IMR-90 (cell line): ENCODE measurements around the gene PARD6G. TPM values are rescaled to one million over a fixed set of nuclear protein-coding genes. Genes with fewer than 3 reads are reported as not detected.
"Not testable (repeated sequence)": the region's sequence is repeated elsewhere in the genome, so short reads cannot be mapped to it uniquely, and the experiment has no call there.

Experiments
- ATAC-seq: fragments of 200-7000 bp; cut with Tn5 transposase; 2 replicates; pipeline ENCODE4 v1.9.1; 2020; ENCODE audit warnings: low read depth, mild to moderate bottlenecking, moderate library complexity
- BruUV-seq: library from RNA; stranded (reverse); fragments of 400-500 nt; replicated peaks from 2 replicates; lab custom pipeline; 2021; lab: Mats Ljungman, UMichigan
- CTCF ChIA-PET: fragments of 300-600 bp; formaldehyde crosslinking; extraction: SDS; loops from one replicate; lab custom pipeline; 2021; ENCODE audit warnings: antibody characterized with exemption; lab: Yijun Ruan, JAX
- POLR2A ChIA-PET: fragments of 300-600 bp; sonication (Branson Sonifier 250); formaldehyde crosslinking; loops from one replicate; lab custom pipeline; 2022; ENCODE audit warnings: antibody characterized with exemption; ENCODE audit not compliant: unreplicated experiment; lab: Charles Lee
- DNase-seq: peaks from one replicate; pipeline ENCODE4 v3.0.0; 2013
- H2AFZ ChIP-seq: replicated peaks from 2 replicates; pipeline ENCODE3; 2013; ENCODE audit warnings: low read length, mild to moderate bottlenecking; ENCODE audit not compliant: poor library complexity
- H2AK5ac ChIP-seq: 2 replicates; pipeline ENCODE4 v1.6.1; 2013; ENCODE audit warnings: low read depth, low read length, inconsistent platforms
- H2AK9ac ChIP-seq: replicated peaks from 2 replicates; pipeline ENCODE3; 2013; ENCODE audit warnings: mild to moderate bottlenecking, low read depth, low read length, moderate library complexity; ENCODE audit not compliant: poor library complexity
- H2BK120ac ChIP-seq: 2 replicates; pipeline ENCODE4 v1.6.1; 2013; ENCODE audit warnings: low read depth, low read length, inconsistent platforms
- H2BK15ac ChIP-seq: 3 replicates; pipeline ENCODE4 v1.6.1; 2013; ENCODE audit warnings: low read depth, low read length, inconsistent platforms
- H2BK20ac ChIP-seq: 2 replicates; pipeline ENCODE4 v1.6.1; 2013; ENCODE audit warnings: low read depth, mild to moderate bottlenecking, inconsistent platforms, low read length, moderate library complexity
- H2BK5ac ChIP-seq: 2 replicates; pipeline ENCODE4 v1.6.1; 2013; ENCODE audit warnings: mild to moderate bottlenecking, low read depth, low read length, inconsistent platforms; ENCODE audit not compliant: poor library complexity, severe bottlenecking
- H3K14ac ChIP-seq: replicated peaks from 2 replicates; pipeline ENCODE4 v1.6.1; 2013; ENCODE audit warnings: low read depth, low read length, inconsistent platforms
- H3K18ac ChIP-seq: 2 replicates; pipeline ENCODE4 v1.6.1; 2013; ENCODE audit warnings: low read depth, low read length, control low read depth
- H3K23ac ChIP-seq: 2 replicates; pipeline ENCODE4 v1.6.1; 2013; ENCODE audit warnings: low read depth, low read length, inconsistent platforms
- H3K27ac ChIP-seq: 2 replicates; pipeline ENCODE4 v1.5.1; 2013; ENCODE audit warnings: mild to moderate bottlenecking, control low read depth, low read length; ENCODE audit not compliant: insufficient read depth
- H3K27me3 ChIP-seq: 2 replicates; pipeline ENCODE4 v1.6.1; 2013; ENCODE audit warnings: low read length; ENCODE audit not compliant: control insufficient read depth, insufficient read depth
- H3K36me3 ChIP-seq: 2 replicates; pipeline ENCODE4 v1.6.1; 2013; ENCODE audit warnings: low read length, mixed read lengths; ENCODE audit not compliant: control insufficient read depth, insufficient read depth
- H3K4ac ChIP-seq: 2 replicates; pipeline ENCODE4 v1.6.1; 2013; ENCODE audit warnings: low read depth, low read length, inconsistent platforms
- H3K4me1 ChIP-seq: 2 replicates; pipeline ENCODE4 v1.6.1; 2013; ENCODE audit warnings: low read length, mixed read lengths; ENCODE audit not compliant: control insufficient read depth, insufficient read depth
- H3K4me2 ChIP-seq: 2 replicates; pipeline ENCODE4 v1.6.1; 2013; ENCODE audit warnings: low read depth, mild to moderate bottlenecking, control low read depth, low read length, moderate library complexity
- H3K4me3 ChIP-seq: 2 replicates; pipeline ENCODE4 v1.5.1; 2013; ENCODE audit warnings: low read depth, mild to moderate bottlenecking, control low read depth, low read length, moderate library complexity; ENCODE audit not compliant: insufficient read depth
- H3K56ac ChIP-seq: 2 replicates; pipeline ENCODE4 v1.6.1; 2013; ENCODE audit warnings: low read length, inconsistent platforms; ENCODE audit not compliant: insufficient read depth; ENCODE audit errors: extremely low read depth
- H3K79me1 ChIP-seq, 2 experiments: 2 replicates each; pipeline ENCODE4 v1.6.1; 2013; ENCODE audit warnings: low read length in 2 of 2, inconsistent platforms in 1 of 2, low read depth in 1 of 2
- H3K9ac ChIP-seq: 2 replicates; pipeline ENCODE4 v1.6.1; 2013; ENCODE audit warnings: low read depth, low read length, control low read depth
- H3K9me1 ChIP-seq: 2 replicates; pipeline ENCODE4 v1.6.1; 2013; ENCODE audit warnings: low read length, inconsistent platforms; ENCODE audit not compliant: insufficient read depth
- H3K9me3 ChIP-seq: 2 replicates; pipeline ENCODE4 v1.6.1; 2013; ENCODE audit warnings: low read length; ENCODE audit not compliant: control insufficient read depth, insufficient read depth
- H4K20me1 ChIP-seq: 2 replicates; pipeline ENCODE4 v1.6.1; 2013; ENCODE audit warnings: low read length, inconsistent platforms; ENCODE audit not compliant: insufficient read depth
- H4K5ac ChIP-seq: 2 replicates; pipeline ENCODE4 v1.6.1; 2013; ENCODE audit warnings: mild to moderate bottlenecking, low read depth, low read length, control low read depth
- H4K8ac ChIP-seq, 2 experiments: 2 replicates each; pipeline ENCODE4 v1.6.1; 2013; ENCODE audit warnings: low read depth in 2 of 2, low read length in 2 of 2, control low read depth in 1 of 2, inconsistent platforms in 1 of 2
- H4K91ac ChIP-seq: 2 replicates; pipeline ENCODE4 v1.6.1; 2013; ENCODE audit warnings: low read depth, low read length, inconsistent platforms; ENCODE audit not compliant: insufficient read depth
- RAD21 ChIP-seq: IDR thresholded peaks from 2 replicates; pipeline ENCODE4 v1.6.1; 2012; ENCODE audit warnings: low read length, improper control_type of control experiment
- RFX5 ChIP-seq: IDR thresholded peaks from 2 replicates; pipeline ENCODE4 v1.8.0; 2012; ENCODE audit warnings: low read depth, mild to moderate bottlenecking, low read length, moderate library complexity
- WGBS, 2 experiments: methylation state at CpG; one replicate each; pipeline versions ENCODE4 v1.1.5 to v1.1.7; 2013; ENCODE audit warnings: missing lambda C conversion rate in 2 of 2; ENCODE audit not compliant: insufficient read length in 1 of 2; ENCODE audit errors: extremely low coverage in 2 of 2; 5-methylcytosine and 5-hydroxymethylcytosine counted together
- dilution Hi-C: fragments of 300-500 bp; cut with HindIII; formaldehyde crosslinking; loops from one replicate; pipeline ENCODE4 v1.14.3; 2018; ENCODE audit warnings: low sequenced_read_pairs; ENCODE audit not compliant: unreplicated experiment
- in situ Hi-C: fragments of 300-500 bp; cut with MboI; formaldehyde crosslinking; loops from 3 replicates; pipeline ENCODE4 v1.14.3; 2019; ENCODE audit warnings: low sequenced_read_pairs, inconsistent platforms, mixed read lengths
- intact Hi-C: fragments of 100-400 bp; cut with micrococcal nuclease; formaldehyde crosslinking; loops from 2 replicates; pipeline ENCODE4 v1.10.0; 2022
- polyA plus RNA-seq, 3 experiments: library from polyadenylated mRNA; depleted of rRNA; stranded (reverse); fragments of >200 nt; gene quantifications; 2 replicates each; pipeline ENCODE4 v1.2.3, GENCODE V29; 2012; ENCODE audit warnings: low replicate concordance in 1 of 3
- total RNA-seq: library from RNA; depleted of rRNA; stranded (reverse); fragments of >200 nt; gene quantifications from 2 replicates; pipeline ENCODE4 v1.2.3, GENCODE V29; 2012

The PARD6G gene
- total and polyA plus RNA-seq, 2 of the 4 experiments (the other 2 are of a cell fraction) = 2.5 to 4.6 TPM

- Histone ChIP-seq H2AK5ac (no peak overlapping the region), H3K36me3 (no peaks in the 10 kb centered on the region), H2BK5ac (no peak overlapping the region), H4K91ac (no peak overlapping the region), H4K20me1 (no peaks in the 10 kb centered on the region; the same call in none of the 2 replicates), H2AFZ (no peak overlapping the region), H3K79me1 (peaks cover 0 to 6% of the 10 kb centered on the region in 2 experiments; a peak in 1 of 4 replicates), H4K5ac (no peak overlapping the region), H2BK15ac (no peak overlapping the region), H3K27ac (no peak overlapping the region), H3K56ac (no peak overlapping the region), H3K9me1 (peaks cover 18% of the 10 kb centered on the region), H3K14ac (no peak overlapping the region), H3K4me1 (peaks cover 2% of the 10 kb centered on the region; the same call in 1 of the 2 replicates), H3K4me3 (no peak overlapping the region), H2BK120ac (no peak overlapping the region), H4K8ac (no peak overlapping the region), H3K9me3 (peaks cover 8% of the 10 kb centered on the region), H3K27me3 (no peaks in the 10 kb centered on the region), H3K4ac (no peak overlapping the region), H3K23ac (no peak overlapping the region), H3K18ac (no peak overlapping the region), H2BK20ac (no peak overlapping the region), H2AK9ac (no peak overlapping the region), H3K9ac (no peak overlapping the region), H3K4me2 (no peak overlapping the region)
- ATAC-seq = no peak
- no TSS peak for BruUV-seq
- intact Hi-C loops (no loop called here), dilution Hi-C loops (no loop called here), in situ Hi-C loops (no loop called here)
- WGBS, 2 experiments = 84% methylated on average over 5 of the region's 10 CpGs; no CpG with 5 or more reads in 1 of the 2 experiments
- TF ChIP-seq RAD21 = no peak
- no peak for TF ChIP-seq RFX5
- CTCF ChIA-PET = interaction anchor here (1.4 kb wide), 1 partner anchor 9 kb away, joined by 4 read pairs; no protein-coding TSS in a partner anchor
- no peak for DNase-seq
- POLR2A ChIA-PET = no interaction called here
Measured at GRCh38 chr18:80166240-80166639, 81.1 kb downstream of the PARD6G start.

GRCh38 chr18:80164727-80165355 lies 82.5 kb downstream of the PARD6G start:
- H3K4me1 ChIP-seq, POLR2A ChIA-PET, ATAC-seq, intact Hi-C loops, H3K4me2 ChIP-seq, H3K4me3 ChIP-seq, CTCF ChIA-PET, H3K23ac ChIP-seq, H2BK120ac ChIP-seq, H3K56ac ChIP-seq, H4K5ac ChIP-seq, H2AK9ac ChIP-seq, H2BK20ac ChIP-seq, dilution Hi-C loops, H3K27ac ChIP-seq, H4K8ac ChIP-seq, H2BK15ac ChIP-seq, DNase-seq, H3K18ac ChIP-seq, H3K4ac ChIP-seq, H3K9me3 ChIP-seq, H3K79me1 ChIP-seq, H4K20me1 ChIP-seq, H3K36me3 ChIP-seq, H2BK5ac ChIP-seq, H2AFZ ChIP-seq, in situ Hi-C loops, BruUV-seq, H3K9ac ChIP-seq, H2AK5ac ChIP-seq, H3K27me3 ChIP-seq, H3K14ac ChIP-seq, H4K91ac ChIP-seq: not testable (repeated sequence)
- 80% methylated on average over 1 of the region's 9 CpGs; no CpG with 5 or more reads in 1 of the 2 experiments for WGBS, 2 experiments
- H3K9me1 ChIP-seq = peaks cover 12% of the 10 kb centered on the region
